Transverse colon (tissue), 4 donors: Measurements from ENCODE around the gene SUMF1. TPM values are rescaled to one million over a fixed set of nuclear protein-coding genes. Genes with fewer than 3 reads are reported as not detected.
"Not testable (repeated sequence)": the region's sequence is repeated elsewhere in the genome, so short reads cannot be mapped to it uniquely, and the experiment has no call there.

ENCODE experiments used
- DNase-seq: peaks from one replicate; pipeline ENCODE4 v3.0.0-alpha.2; 2019
- H3K27ac ChIP-seq, 4 donors: fragments of 200-600 bp; sonication (generic); 2 replicates each; pipeline ENCODE4 v1.5.1; 2016 to 2018; ENCODE audit warnings: inconsistent platforms in 4 of 4
- H3K27me3 ChIP-seq: fragments of 200-600 bp; sonication (generic); 2 replicates; pipeline ENCODE4 v1.5.1; 2017; ENCODE audit warnings: inconsistent platforms
- H3K36me3 ChIP-seq, 4 donors: fragments of 200-600 bp; sonication (generic); 2 replicates each; pipeline ENCODE4 v1.5.1; 2017 to 2019; ENCODE audit warnings: inconsistent platforms in 4 of 4
- H3K4me1 ChIP-seq, 4 donors: fragments of 200-600 bp; sonication (generic); 2 replicates each; pipeline ENCODE4 v1.5.1; 2017 to 2020; ENCODE audit warnings: inconsistent platforms in 4 of 4
- H3K4me3 ChIP-seq, 4 donors: fragments of 200-600 bp; sonication (generic); 1 replicate in 1 of 4; 2 replicates in 3 of 4; pipeline versions ENCODE4 v1.5.1 to v1.6.1; 2017 to 2019; ENCODE audit warnings: inconsistent platforms in 4 of 4
- H3K9me3 ChIP-seq, 2 donors: fragments of 200-600 bp; sonication (generic); 2 replicates each; pipeline ENCODE4 v1.5.1; 2017 to 2019; ENCODE audit warnings: inconsistent platforms in 2 of 2
- EP300 ChIP-seq: sonication (generic); formaldehyde crosslinking; IDR thresholded peaks from one replicate; pipeline ENCODE4 v1.6.1; 2017; ENCODE audit warnings: antibody characterized with exemption, low read depth
- POLR2A ChIP-seq: fragments of 450-650 bp; IDR thresholded peaks from one replicate; pipeline ENCODE4 v1.6.1; 2016; ENCODE audit warnings: antibody characterized with exemption, mild to moderate bottlenecking, moderate library complexity
- POLR2AphosphoS5 ChIP-seq, 3 donors: sonication (generic); formaldehyde crosslinking; IDR thresholded peaks; one replicate each; pipeline ENCODE4 v1.6.1; 2016; ENCODE audit warnings: antibody characterized with exemption in 3 of 3
- WGBS, 2 donors: methylation state at CpG; one replicate each; pipeline ENCODE4 v1.1.5; 2018; ENCODE audit warnings: low coverage in 1 of 2; 5-methylcytosine and 5-hydroxymethylcytosine counted together
- in situ Hi-C, 4 donors: fragments of 200-750 bp; cut with MboI; loops; one replicate each; pipeline versions ENCODE4 v1.15.0 to v1.15.1; 2017; ENCODE audit warnings: low sequenced_read_pairs in 3 of 4, low pct_ligation_motif_present in 1 of 4, low pct_unique_long_range_greater_than_20kb in 1 of 4
- intact Hi-C: fragments of 100-400 bp; cut with DNase I; formaldehyde crosslinking; loops from one replicate; pipeline ENCODE4 v1.15.1; 2023; ENCODE audit warnings: low total_unique reads
- total RNA-seq, 4 donors: library from RNA; depleted of rRNA; stranded (reverse); fragments of >200 nt; gene quantifications; one replicate each; pipeline ENCODE4 v1.1.0, GENCODE V29; 2016
- TF ChIP-seq, protein P1 (sequence below), 5 experiments: fragments of 200-600 bp in 3 of 5; fragments of 450-650 bp in 2 of 5; sonication (generic) in 3 of 5; IDR thresholded peaks; 1 replicate in 2 of 5; 2 replicates in 3 of 5; pipeline ENCODE4 v1.5.1; 2016 to 2017; ENCODE audit warnings: antibody characterized with exemption in 5 of 5, inconsistent platforms in 3 of 5, mild to moderate bottlenecking in 2 of 5, moderate library complexity in 1 of 5

The SUMF1 gene
- total RNA-seq, 4 donors from 2014 or later: 25.1 to 70.5 (median 65.3) TPM

DNA sequence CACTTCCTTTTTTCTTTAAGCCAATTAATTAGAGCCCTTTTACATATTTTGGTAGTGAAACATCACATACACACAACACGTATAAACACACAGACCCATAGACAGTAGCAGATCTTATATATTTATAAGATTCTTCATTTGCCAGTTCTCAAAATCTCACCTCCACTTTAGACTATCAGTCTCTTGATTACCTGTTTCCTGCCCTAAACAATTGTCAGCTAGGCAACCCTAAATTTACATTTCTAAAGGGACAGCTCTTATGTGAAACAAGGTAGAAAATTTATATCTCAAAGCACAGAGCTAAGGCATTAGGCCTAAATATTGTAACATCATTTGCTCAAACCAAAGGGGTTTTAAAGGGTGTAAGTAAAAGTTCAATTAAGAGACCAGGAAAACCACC, 135.0 kb downstream of the SUMF1 start:
- Histone ChIP-seq H3K27me3 (no peaks in the 10 kb centered on the region), H3K27ac (no peak overlapping the region), H3K4me1 (no peaks in the 10 kb centered on the region), H3K4me3 (no peak overlapping the region), H3K9me3 (peaks cover 0 to 8% of the 10 kb centered on the region in 2 donors), H3K36me3 (no peaks in the 10 kb centered on the region)
- TF ChIP-seq EP300: no peak
- TF ChIP-seq POLR2AphosphoS5 (IDR thresholded peaks at IDR 0.05): no peak
- TF ChIP-seq, protein P1, sequence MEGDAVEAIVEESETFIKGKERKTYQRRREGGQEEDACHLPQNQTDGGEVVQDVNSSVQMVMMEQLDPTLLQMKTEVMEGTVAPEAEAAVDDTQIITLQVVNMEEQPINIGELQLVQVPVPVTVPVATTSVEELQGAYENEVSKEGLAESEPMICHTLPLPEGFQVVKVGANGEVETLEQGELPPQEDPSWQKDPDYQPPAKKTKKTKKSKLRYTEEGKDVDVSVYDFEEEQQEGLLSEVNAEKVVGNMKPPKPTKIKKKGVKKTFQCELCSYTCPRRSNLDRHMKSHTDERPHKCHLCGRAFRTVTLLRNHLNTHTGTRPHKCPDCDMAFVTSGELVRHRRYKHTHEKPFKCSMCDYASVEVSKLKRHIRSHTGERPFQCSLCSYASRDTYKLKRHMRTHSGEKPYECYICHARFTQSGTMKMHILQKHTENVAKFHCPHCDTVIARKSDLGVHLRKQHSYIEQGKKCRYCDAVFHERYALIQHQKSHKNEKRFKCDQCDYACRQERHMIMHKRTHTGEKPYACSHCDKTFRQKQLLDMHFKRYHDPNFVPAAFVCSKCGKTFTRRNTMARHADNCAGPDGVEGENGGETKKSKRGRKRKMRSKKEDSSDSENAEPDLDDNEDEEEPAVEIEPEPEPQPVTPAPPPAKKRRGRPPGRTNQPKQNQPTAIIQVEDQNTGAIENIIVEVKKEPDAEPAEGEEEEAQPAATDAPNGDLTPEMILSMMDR (IDR thresholded peaks at IDR 0.05): no peak
- TF ChIP-seq POLR2A: no peak
- WGBS, 2 donors: 92 to 98% methylated on average over 1 of the region's 1 CpG
- in situ Hi-C loops: no loop called here
- no peak for DNase-seq
- intact Hi-C loops: no loop called here

DNA sequence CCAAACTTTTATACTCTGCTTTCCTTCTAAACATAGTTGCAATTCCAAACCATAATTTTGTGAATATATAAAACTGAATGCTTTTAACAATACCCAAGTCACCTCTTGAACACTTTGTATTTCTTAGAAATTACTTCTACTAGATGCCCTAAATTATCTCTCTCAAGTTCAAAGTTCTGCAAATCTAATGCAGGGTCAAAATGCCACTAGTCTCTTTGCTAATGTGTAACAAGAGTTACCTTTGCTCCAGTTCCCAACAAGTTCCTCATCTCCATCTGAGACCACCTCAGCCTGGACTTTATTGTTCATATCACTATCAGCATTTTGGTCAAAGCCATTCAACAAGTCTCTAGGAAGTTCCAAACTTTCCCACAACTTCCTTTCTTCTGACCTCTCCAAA, 137.3 kb downstream of the SUMF1 start:
- in situ Hi-C loops, H3K4me1 ChIP-seq, DNase-seq, H3K36me3 ChIP-seq, intact Hi-C loops, H3K4me3 ChIP-seq, H3K27me3 ChIP-seq, H3K27ac ChIP-seq: not testable (repeated sequence)
- H3K9me3 ChIP-seq: peaks cover 0 to 11% of the 10 kb centered on the region in 2 donors

DNA sequence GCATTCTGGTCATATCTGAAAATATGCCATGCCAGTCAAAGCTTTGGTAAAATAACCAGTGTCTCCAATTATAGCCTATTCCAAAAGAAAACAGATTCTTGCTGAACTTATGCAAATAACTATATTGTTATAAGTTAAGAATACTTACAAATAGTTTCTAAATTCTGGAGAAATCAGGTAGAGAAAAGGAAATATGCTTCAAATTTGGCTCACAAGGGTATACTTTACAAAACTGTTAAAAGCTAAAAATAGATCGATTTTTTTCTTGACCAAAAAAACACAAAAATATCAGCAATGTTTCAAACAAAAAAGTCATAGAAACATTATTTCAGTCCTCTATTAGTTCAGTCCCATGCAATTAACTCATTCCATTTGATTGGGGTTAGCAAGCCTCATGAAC, 140.2 kb downstream of the SUMF1 start:
- Histone ChIP-seq H3K4me1 (peaks cover 0 to 6% (median 3%) of the 10 kb centered on the region in 4 donors), H3K36me3 (no peaks in the 10 kb centered on the region), H3K27ac (no peak overlapping the region), H3K4me3 (no peak overlapping the region), H3K27me3 (no peaks in the 10 kb centered on the region), H3K9me3 (peaks cover 0 to 11% of the 10 kb centered on the region in 2 donors)
- 89 to 91% methylated on average over 1 of the region's 1 CpG for WGBS, 2 donors
- in situ Hi-C loops (no loop called here), intact Hi-C loops (no loop called here)
- DNase-seq: no peak
- TF ChIP-seq, protein P1 (IDR thresholded peaks at IDR 0.05): no peak
- TF ChIP-seq POLR2AphosphoS5 (IDR thresholded peaks at IDR 0.05): no peak
- no peak for TF ChIP-seq EP300
- TF ChIP-seq POLR2A: no peak

DNA sequence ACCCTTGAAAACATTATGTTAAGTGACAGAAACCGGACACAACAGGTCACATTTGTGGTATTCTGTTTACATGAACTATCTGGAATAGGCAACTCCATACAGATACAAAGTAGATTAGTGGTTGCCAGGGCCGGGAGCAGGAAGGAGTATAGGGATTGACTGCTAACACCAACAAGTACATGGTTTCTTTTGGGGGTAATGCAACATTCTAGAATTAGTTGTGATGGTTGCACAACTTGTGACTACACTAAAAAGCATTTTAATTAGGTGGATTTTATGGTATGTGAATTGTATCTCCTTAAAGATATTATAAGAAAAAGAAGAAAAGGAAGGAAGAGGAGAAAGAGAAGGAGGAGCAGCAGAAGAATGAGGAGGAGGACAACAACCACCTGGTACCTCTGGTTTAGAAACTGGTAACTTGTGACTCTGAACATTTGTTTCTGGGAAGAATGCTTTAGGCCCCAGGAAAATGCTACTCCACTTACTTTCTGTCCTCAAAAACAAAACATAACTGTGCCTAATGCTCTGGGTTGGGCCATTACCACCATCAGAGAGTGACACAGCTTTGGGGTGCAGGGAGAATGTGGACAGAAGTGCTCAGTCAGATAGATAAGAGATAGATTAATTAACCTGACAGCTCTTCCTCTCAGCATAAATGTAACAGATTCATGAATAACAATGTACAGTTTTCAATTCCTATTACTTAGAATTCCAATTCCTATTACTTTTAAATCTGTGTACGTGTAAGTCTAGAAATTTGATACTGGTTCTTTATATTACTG, 143.6 kb downstream of the SUMF1 start:
- no peak for DNase-seq
- no peaks in the 10 kb centered on the region for H3K27me3 ChIP-seq
- H3K4me1 ChIP-seq: peaks cover 6 to 29% (median 16%) of the 10 kb centered on the region in 4 donors
- TF ChIP-seq, protein P1 (IDR thresholded peaks at IDR 0.05): no peak
- TF ChIP-seq POLR2A: no peak
- no peak overlapping the region for H3K4me3 ChIP-seq
- intact Hi-C loops (no loop called here), in situ Hi-C loops (no loop called here)
- WGBS, 2 donors: 84% methylated on average over 3 of the region's 3 CpGs
- no peak overlapping the region for H3K27ac ChIP-seq
- peaks cover 0 to 7% of the 10 kb centered on the region in 2 donors for H3K9me3 ChIP-seq
- H3K36me3 ChIP-seq: no peaks in the 10 kb centered on the region

DNA sequence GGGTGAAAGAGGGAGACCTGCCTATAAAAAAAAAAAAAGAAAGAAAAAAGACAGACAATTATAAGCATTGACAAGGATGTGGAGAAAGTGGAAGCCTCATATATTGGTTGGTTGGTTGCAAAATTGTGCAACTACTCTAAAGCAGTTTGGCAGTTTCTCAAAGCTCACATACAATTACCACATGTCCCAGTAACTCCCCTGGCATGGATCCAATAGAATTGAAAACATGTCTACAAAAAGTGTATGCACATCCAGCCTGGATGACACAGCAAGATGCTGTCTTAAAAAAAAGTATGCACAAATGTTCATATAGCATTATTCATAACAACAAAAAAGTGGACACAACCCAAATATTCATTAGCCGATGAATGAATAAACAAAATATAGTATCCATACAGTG, 144.4 kb downstream of the SUMF1 start:
- H3K27me3 ChIP-seq: no peaks in the 10 kb centered on the region
- DNase-seq: no peak
- H3K9me3 ChIP-seq: peaks cover 0 to 3% of the 10 kb centered on the region in 2 donors
- peaks cover 6 to 29% (median 16%) of the 10 kb centered on the region in 4 donors for H3K4me1 ChIP-seq
- in situ Hi-C loops: no loop called here
- H3K27ac ChIP-seq: no peak overlapping the region
- intact Hi-C loops: no loop called here
- H3K36me3 ChIP-seq: no peaks in the 10 kb centered on the region
- WGBS, 2 donors: 83 to 92% methylated on average over 1 of the region's 1 CpG
- TF ChIP-seq EP300 (no peak), POLR2A (no peak), POLR2AphosphoS5 (IDR thresholded peaks at IDR 0.05) (no peak)
- TF ChIP-seq, protein P1 (IDR thresholded peaks at IDR 0.05): no peak
- no peak overlapping the region for H3K4me3 ChIP-seq
